Activated T-cell treated with anti-CD3 and anti-CD28 coated beads for 48 hours (primary cell): Measurements from ENCODE around the gene PLA2G4E.
A peak's percentile ranks its signal among the peaks of the same experiment; 100 is the strongest.

ENCODE experiments used
- DNase-seq: peaks from one replicate; pipeline ENCODE4 v3.0.0-alpha.2; 2020; ENCODE audit warnings: low read depth

The PLA2G4E gene

GRCh38 chr15:41934843-41935242 lies 86.0 kb downstream of the PLA2G4E start:
- DNase-seq = peak; percentile 58

GRCh38 chr15:41933771-41934170 lies 87.1 kb downstream of the PLA2G4E start:
- DNase-seq = no peak

DNA sequence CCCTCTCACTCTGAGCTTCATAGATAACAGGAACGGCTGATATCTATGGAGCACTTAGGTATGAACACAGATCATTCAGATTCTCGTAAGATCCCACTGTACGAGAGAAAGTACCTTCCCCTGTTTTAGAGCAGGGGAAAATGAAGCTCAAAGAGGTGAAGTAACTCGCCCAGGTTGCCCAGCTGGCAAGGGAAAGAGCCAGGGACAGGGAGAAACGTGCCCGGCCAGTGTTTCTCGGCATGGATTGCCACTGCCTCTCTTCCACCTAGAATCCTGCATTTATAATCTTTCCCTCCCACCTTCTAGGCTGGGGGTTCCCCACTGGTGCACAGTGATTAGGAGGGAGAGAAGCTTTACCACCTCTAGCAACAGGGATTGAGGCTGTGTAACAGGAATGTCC lies 87.5 kb downstream of the PLA2G4E start:
- no peak for DNase-seq

- no peak for DNase-seq
These were observed 88.1 kb downstream of the PLA2G4E start for GRCh38 chr15:41932511-41933289.

- DNase-seq = no peak
These were observed 88.7 kb downstream of the PLA2G4E start for GRCh38 chr15:41932101-41932500.
